RPMI8226 (cell line): Measurements from ENCODE around the gene HLA-DOA.

Experiments used
- DNase-seq: peaks from one replicate; pipeline ENCODE4 v3.0.0-alpha.2; 2015

Gene HLA-DOA

DNA sequence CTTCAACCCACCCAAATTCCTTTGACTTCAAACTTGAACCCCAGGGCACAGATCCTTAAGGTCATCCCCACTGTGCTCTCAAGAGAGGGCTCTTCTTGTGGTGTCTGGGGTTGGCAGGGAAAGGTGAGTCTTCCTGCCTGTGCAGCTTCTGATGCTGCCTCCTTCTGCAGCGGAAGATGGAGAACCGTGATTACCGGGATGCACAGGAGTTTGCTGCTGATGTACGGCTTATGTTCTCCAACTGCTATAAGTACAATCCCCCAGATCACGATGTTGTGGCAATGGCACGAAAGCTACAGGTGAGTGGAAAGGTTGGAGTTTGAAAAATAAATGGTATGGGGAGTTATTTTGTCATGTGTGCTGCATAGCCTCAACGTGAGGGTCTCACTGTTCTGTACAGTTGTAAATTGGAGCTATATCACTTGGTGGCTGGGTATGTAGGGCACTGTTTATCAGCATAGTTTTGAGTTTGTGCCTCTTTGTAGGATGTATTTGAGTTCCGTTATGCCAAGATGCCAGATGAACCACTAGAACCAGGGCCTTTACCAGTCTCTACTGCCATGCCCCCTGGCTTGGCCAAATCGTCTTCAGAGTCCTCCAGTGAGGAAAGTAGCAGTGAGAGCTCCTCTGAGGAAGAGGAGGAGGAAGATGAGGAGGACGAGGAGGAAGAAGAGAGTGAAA is 32.0 kb downstream of the HLA-DOA start:
- no peak for DNase-seq

DNA sequence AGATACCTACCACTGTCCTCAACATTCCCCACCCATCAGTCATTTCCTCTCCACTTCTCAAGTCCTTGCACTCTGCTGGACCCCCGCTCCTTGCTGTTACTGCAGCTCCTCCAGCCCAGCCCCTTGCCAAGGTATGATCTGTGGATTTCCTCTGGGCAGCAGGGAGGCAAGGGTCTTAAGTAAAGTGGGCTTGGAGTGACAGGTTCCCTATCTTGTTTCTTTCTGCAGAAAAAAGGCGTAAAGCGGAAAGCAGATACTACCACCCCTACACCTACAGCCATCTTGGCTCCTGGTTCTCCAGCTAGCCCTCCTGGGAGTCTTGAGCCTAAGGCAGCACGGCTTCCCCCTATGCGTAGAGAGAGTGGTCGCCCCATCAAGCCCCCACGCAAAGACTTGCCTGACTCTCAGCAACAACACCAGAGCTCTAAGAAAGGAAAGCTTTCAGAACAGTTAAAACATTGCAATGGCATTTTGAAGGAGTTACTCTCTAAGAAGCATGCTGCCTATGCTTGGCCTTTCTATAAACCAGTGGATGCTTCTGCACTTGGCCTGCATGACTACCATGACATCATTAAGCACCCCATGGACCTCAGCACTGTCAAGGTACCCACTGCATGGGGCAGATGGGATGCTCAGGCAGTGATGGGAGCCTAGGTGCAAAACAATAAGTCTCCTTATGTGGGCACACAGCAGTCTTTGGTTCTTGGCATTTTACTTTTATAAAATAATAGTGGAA is 32.9 kb downstream of the HLA-DOA start:
- DNase-seq: no peak

DNA sequence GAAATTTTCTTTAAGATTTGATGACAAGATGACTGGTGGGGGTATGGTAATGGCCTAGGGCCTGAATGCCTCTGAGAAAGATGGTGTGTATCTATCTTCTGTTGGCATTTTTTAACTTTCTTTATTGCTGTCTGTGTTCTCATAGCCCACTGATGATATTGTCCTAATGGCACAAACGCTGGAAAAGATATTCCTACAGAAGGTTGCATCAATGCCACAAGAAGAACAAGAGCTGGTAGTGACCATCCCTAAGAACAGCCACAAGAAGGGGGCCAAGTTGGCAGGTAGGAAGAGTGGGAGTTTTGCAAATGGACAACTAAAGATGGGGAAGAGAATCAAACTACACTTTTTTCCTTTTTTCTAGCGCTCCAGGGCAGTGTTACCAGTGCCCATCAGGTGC is 33.5 kb downstream of the HLA-DOA start:
- DNase-seq: no peak

DNA sequence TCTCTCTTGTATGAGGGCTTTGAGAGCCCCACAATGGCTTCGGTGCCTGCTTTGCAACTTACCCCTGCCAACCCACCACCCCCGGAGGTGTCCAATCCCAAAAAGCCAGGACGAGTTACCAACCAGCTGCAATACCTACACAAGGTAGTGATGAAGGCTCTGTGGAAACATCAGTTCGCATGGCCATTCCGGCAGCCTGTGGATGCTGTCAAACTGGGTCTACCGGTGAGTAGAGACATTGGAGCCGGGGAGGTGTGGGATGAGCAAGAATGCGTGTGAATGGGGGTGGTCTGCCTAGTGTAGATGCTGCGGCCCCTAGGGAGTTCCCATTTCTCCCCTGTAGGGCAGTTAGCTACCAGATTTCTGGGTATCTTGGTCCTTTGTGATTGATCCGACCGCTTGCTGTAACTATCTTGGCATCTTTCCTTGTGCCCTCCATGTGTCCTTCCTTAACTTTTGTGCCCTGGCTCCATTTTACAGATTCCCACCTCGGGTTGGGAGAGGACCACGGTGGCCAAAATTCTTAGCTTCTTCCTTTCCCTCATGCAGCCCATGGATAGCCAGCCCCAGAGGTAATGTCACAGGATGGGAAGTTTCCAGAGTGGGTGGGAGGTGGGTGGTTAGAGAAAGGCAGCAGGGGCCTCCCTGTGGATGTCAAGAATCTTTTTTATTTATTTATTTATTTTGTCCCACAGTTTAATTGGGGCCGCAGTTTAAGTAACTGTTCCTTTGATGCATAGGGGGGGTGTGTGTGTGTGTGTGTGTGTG is 34.7 kb downstream of the HLA-DOA start:
- DNase-seq: no peak

DNA sequence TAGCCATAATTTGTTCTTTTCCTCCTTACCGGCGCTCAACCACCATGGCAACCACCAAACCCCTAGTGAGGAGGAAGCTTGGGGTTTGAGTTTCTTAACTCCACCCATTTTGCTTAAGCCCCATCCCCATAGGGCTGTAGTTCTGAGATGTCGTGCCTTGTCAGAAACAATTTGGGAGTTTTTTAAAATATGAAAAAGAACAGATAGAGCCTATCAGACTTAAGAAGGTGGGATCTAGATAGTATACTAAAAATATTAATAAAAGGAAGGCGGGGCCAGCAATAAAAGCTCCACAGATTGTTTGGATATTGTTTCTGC is 35.4 kb downstream of the HLA-DOA start:
- peak; percentile 64 for DNase-seq

DNA sequence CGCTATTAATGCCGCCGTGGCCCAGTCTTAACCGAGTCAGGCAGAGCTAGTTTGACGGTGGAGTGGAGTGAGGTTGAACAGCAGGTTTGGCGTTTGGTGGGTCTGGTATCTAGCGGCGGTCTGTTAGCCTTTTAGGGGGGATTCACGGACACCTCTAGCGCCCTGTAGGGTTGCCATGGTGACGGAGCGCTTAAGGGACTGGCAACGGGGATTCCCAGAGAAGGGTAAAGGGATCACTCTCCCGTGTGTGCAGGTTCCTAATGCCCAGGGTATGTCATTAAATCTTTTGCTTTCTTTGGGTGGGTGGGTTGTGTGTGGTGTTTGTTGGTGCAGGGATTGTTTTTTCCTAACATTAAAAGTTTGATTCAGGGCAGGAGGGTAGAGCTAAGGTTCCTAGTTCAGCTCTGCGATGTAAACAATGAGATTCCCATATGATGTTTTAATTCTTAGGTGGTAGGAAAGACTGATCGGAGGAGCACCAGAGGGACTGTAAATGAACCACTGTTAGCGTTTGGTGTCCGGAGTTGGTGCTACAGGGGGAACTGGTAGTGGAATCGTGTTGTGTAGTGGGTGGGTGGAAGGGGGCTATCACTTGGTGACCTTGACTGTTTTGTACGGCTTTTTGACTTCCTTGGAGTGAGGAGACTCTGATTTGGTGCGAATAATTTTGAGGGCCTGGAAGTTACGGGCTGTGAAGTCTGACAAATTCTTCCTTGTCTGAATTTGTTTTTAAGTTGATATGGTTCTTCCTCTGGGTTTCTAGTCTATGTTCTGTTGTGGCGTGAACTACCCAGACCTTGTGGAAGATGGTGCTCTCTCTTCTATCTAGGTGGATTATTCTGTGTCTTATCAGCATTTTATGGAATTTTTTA is 36.0 kb downstream of the HLA-DOA start:
- DNase-seq: peak; percentile 67

DNA sequence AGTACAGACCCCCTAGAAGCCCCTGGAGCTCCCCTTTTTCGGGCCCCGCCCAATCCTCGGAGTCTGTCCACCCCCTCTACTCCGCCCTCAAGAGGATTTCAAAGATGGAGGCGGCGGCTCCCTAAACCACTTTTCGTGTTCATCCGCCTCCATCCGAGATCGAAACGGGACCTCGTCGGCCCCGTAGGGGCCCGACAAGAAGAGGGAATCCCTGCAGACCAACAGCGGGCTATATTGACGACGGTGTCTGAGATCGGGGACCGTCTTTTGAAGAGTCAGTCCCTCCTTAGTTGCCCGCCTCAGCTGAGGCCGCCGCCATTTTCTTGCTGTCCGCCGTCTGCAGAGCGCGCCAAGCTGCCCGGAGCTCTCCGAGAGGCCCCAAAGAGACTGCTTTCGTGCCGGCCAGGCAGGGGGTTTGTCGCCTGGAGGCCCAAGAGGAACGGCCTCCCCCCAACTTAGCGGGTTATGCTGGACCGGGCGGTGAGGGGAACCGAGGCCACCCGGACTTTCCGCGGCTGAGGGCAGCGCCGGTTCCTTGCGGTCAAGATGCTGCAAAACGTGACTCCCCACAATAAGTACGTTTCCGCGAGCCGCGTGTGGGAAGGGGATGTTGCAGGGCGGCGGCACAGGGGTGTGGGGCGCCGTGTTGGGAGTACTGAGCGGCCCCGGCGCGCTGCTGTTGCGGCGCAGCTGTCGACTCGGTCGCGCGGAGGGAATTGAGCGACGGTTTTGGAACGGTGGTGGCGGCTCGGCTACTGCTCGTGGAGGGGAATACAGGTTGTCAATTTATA is 36.8 kb downstream of the HLA-DOA start:
- DNase-seq: peak; percentile 49

DNA sequence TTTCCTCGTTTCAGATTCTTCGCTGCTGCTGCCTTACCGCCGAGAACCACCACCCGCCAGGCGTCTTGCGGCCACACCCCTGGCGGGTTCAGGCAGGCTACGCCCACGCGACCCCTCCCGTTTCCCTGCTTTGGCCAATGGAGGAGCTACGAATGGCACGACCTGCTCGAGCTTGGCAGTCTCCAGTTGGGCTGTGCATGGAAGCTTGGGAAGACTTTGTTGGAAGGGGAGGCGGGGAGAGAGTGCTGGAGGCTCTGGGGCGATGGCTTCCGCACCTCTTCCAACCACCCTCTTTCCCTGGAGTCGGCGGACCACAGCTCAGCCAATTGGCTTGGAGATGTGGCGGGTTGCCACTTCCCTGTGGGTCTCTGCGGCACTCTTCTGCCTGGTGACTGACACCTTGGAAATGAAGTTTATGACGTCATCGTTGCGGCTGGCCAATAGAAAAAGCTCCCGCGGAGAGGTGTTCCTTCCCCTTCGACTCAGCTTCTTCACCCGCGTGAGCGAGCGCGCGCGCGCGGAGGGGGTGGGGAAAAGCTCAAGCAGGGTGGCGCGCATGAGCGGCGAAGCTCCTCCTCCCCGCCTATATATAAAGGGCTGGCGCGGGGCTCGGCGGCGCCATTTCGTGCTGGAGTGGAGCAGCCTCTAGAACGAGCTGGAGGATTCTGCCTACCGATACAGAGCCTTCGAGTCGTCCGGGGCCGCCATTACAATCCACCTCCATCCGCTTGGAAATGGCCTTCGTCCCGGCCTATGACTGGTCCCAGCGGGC is 37.6 kb downstream of the HLA-DOA start:
- DNase-seq: peak; percentile 99

DNA sequence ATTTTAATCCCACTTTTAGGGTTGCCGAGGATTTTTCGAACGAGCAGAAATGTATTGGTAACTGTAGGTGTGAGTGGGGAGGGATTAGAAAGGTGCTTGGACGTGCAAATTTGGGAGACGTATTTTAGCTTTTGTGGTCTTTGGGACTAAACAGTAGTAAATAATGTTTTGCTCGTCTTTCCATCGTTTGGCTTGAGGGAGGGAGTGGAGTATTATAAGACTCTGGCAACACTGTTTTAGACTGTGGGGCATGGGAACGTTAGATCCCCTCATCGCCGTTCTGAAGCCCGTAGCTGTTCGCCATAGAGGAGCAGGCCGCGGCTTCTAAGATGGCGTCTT is 38.2 kb downstream of the HLA-DOA start:
- DNase-seq: no peak

DNA sequence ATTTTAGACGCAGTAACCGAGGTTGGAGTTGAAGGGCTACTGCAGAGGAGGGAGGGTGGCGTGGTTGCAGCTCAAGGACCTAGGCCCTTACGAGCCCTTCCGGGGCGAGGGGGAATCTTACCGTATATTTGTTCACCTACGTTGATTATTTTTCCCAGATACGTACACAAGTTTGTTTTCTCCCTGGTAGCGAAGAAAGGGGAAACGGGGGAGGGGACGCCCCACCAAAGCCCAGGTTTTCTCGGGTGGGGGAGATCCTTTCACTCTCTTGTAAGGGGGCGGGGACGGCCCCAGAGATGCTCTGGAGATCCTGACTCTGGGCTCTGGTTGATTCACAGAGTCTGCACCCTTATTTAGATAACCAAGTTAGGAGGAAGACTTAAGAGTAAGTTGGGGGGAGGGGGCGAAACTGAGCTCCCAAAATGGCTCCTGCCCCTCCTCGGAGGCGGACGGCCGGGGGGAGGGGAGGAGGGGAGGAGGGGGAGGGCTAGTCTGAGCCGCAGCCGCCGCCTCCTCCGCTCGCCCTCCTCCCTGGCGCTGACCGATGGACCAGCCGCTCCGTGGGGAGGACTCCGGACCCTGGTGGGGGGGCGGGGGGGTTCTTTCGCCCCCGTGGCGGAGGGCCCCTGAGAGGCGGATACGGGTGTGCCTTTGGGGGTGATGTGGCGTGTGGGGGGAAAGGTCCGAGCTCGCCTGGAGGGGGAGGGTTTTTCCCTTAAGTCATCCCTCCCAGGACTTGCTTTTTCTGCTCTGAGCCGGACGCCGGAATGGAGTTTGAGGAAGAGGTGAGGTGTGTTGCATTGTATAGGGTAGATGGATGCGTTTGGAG is 38.8 kb downstream of the HLA-DOA start:
- DNase-seq: peak; percentile 89

DNA sequence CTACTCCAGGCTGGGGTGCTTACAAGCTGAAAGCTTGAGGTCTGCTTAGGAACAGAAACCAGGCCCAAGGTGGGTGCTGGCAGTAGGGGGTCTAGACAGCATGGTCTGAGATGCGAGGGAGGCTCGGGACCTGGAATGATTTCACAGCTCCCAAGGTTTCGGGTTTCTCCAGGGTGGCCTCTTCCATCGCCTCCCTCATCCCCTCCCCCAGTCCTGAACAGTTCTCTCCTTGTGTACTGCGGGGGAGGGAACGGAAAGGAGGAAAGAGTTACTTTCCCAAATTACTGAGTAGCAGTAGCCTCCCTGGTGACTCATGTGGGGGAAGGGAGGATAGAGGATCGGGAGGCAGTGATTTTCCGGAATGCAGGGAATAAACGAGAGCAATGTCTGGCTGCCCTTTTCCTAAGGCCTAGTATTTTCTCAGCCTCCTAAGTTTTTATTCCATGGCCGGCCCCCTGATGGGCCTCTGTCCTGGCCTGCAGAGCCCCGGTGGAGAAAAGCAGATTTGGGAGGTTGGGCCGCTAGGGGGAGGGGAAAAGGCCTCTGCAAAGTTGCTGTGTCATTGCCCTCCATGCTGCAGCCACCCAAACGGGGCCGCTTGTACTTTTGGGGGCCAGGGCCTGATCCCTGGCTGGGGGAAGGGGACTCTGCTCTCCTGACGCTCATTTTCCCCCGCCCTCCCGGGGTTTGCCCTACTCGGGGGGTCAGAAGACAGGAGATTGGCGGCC is 39.5 kb downstream of the HLA-DOA start:
- DNase-seq: peak; percentile 84

DNA sequence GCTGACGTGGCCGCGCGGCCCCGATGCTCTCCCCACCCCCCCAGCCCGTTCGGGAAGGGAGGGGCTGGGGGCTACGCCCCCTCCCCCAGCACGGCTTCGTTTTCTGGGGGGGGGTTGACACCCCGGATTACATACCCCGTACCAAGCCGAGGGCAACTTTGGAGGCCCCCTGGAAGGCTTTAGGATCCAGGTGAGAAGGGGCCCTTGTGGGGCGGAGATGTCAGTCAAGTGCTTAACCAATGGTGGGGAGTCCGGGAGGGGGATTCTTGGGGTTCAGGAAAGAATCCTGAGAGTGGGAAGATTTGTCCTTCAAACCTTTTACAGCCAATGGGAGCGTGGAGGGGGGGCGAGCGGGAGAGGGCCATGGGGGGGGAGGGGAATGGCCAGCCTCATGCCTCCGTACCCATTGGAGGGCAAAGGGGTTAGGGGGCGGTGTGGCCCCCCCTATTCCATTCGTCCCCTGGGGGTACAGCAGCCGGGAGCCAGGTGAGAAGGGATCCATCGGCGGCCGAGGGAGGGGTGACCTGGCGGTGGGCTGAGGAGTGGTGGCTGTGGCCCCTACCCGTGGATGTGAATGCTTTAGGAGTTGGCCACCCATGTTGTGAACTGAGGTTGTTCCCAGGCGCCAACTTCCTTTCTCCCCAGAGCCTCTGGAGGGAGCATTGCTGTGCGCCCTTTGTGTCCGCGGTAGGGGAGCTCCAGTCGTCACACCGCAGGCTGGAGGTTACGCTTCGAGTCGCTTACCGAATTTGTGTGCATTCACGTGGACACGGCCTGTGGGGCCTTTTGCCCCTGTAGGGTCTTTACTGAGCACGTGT is 40.3 kb downstream of the HLA-DOA start:
- peak; percentile 85 for DNase-seq

DNA sequence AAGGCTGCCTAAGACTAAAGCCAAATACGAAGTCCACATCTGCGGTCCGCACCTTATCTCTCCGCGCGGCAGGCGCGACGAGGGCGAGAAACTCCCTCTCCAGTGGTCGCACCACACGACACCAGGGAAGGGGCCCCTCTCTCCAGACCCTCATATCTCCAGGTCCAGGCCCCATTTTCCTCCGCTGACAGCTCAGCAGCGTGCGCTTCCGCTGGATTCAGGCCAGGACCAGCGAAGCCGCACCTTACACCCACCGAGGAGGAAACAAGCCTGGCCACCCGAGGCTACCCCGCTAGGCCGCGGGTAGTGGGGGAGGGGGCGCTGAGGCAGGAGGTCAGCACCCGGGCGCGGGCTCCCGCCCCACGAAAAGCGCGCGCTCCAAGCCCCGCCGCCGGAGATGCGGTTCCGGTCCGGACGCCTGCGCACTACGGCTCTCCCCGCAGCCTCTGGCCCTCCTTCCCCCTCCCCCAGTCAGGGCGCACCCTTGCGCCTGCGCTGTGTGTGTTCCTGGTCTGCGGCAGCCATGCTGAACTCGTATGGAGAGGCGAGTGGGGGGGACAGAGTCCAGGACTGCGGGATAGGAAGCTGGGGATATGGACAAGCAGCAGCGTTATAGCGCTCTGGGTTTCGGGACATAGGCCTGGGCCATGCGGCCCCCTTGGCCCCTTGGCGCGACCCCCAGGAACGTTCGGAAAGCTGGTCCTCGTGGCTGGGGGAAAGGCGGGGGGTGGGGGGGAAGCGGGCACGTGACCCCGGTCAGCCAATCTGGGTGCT is 41.1 kb downstream of the HLA-DOA start, which contains the start of gene BRD2:
TSS of gene BRD2 (plus strand) at position 502 of the 774 bp plus-strand sequence. CDS start 4,305 bp downstream, outside the sequence.
- DNase-seq: peak; percentile 98

DNA sequence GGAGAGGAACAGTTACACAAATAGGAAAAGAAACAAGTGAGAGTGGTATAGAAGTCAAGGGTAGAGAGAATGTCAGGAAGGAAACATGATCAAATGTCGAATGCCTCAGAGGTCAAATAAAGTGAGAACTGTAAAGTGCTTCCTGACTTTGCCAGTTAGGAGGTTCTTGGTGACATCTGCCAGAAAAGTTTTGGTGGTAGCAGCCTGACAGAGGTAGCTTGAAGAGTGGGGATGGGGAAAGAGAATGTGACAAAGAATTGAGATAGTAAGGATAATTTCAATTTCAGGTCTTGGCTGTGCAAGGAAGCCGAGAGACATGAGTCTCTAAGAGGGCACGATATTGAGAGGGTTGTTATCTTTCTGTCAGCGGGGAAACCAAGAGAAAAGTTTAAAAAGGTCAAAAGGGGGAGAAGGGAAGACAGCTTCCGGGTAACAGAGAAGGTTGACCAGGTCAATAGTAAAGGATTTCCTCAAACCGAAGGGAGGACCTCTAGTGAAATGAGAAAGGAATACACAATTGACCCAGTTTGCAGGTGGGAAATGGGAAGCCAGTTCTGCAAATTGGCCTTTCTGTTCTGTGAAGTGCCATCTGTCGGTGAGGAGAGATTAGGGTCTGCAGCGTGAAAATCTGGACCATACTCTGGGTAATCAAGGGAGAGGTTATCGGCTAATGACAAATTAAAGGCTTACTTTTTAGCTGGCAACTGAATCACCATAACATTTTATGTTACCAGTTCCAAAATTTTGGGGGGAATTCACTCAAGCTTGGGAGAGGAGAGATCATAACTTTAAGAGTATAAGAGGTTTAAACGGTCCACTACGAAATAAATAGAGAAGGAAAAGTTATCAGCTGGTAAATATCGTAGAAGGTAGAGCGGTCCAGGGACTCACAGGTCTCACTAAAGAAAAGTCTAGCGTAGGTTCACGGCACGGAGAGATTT is 42.0 kb downstream of the HLA-DOA start:
- DNase-seq: peak; percentile 80

DNA sequence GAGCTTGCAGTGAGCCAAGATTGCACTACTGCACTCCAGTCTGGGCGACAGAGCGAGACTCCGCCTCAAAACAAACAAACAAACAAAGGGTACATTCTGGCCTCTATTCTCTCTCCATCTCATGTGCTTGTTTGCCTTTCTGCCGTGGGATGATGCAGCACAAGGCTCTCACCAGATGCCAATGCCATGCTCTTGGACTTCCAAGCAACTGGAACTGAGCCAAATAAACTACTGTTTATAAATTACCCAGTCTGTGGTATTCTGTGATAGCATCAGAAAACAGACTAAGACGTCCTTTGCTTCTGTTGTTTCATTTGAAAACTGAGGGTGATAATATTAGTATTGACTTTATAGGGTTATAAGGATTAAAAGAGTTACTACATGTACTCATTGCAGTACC is 44.6 kb downstream of the HLA-DOA start:
- DNase-seq: no peak

DNA sequence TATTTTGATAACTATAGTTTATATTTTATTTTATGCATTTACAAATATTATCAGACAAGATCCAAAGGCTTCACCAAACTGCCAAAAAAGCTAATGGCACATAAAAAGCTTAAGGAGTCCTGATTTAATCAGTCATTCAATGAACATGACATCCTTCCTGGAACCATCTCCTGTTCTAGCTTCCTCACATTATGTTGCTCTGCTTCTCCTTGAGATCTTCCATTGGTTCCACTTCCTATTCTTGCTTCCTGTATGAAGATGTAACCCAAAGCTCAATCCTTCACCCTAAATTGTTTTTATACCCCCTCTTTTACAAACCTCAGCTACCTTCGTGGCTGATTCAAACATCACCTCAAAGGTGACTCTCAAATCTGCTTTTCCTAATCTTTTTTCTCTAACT is 45.5 kb downstream of the HLA-DOA start:
- no peak for DNase-seq
